HG03520 (cell line): ENCODE data around the gene HNRNPA3.
"Not testable (repeated sequence)": the region's sequence is repeated elsewhere in the genome, so short reads cannot be mapped to it uniquely, and the experiment has no call there.

Experiments
- ATAC-seq: cut with Tn5 transposase; IDR thresholded peaks from one replicate; pipeline ENCODE4 v1.9.1; 2021; ENCODE audit warnings: mild to moderate bottlenecking, moderate library complexity; ENCODE audit not compliant: unreplicated experiment

The HNRNPA3 gene

DNA sequence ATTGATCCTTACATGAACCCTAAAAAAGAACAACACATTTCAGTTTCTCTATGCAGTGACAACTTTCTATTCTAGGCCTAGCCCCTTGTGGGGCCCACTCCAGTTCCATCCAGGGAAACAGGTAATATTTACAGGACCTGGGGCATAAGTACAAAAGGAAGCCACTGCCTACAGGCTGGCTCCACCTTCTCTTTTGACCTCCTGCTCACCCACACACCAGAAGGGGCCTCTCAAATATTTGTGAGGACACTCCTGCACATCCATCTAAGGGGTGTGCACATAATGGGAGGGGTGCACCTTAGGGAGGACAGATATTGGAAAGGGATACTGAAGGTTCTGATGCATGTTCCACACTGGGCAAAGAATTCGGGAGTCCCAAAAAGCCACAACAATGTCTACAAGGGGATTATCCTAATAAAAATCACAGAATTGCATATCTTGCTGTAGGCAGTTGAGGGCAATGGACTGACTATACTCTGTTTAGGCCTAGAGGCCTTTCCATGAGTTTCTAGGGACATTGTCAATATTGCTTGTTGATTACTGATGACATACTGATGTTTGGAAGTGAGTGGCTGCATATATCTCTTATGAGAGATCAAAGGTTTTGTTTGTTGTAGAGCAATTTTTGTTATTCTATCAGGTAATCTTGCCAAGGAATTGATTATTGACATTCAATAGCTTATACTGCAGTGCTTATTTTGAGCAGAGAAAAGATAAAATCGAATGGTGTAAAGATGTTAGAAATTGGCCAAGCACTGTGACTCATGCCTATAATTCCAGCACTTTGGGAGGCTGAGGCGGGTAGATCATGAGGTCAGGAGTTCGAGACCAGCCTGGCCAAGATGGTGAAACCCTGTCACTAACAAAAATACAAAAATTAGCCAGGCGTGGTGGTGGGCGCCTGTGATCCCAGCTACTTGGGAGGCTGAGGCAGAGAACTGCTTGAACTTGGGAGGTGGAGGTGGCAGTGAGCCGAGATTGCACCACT, 23.8 kb upstream of the HNRNPA3 start:
- ATAC-seq = no peak

DNA sequence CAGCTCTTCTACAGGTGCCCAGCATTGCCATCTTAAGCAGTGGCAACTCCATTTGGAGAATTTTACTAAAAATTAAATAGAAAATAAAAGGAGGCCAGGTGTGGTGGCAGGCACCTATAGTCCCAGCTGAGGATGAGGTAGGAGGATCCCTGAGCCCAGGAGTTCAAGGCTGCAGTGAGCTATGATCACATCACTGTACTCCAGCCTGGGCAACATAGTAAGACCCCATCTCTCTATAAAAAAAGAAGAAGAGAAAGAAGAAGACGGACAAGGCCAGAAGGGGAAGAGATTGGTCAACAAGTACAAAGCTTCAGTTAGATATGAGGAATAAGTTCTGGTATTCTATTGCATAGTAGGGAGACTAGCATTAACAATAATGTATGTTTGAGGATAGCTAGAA, 21.7 kb upstream of the HNRNPA3 start:
- no peak for ATAC-seq

GRCh38 chr2:177192788-177193187, 19.8 kb upstream of the HNRNPA3 start:
- no peak for ATAC-seq

- no peak for ATAC-seq
These were observed 19.4 kb upstream of the HNRNPA3 start for GRCh38 chr2:177193240-177193639.

- no peak for ATAC-seq
These were observed 17.4 kb upstream of the HNRNPA3 start for GRCh38 chr2:177195194-177195593.

GRCh38 chr2:177200419-177200818, 12.2 kb upstream of the HNRNPA3 start:
- ATAC-seq = not testable (repeated sequence)

GRCh38 chr2:177201919-177202346, 10.7 kb upstream of the HNRNPA3 start:
- ATAC-seq = no peak

DNA sequence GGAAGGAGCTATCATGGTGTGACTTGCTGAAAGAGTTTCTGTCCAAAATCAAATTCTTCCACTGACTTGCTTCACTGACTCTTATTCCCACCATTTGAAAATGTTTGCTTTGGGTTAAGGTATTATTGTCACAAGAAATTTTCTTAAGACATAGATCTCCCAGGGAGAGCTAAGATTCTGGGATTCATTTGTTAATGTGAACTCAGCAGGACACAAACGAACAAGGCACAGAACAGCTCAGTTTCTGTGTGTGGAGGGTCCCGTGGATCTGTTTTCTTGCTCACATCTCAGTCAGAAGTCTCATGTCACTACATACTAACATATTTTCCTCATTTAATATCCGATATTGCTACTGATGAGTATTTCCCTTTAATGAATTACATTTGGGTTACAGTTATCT, 8.2 kb upstream of the HNRNPA3 start:
- ATAC-seq = no peak

DNA sequence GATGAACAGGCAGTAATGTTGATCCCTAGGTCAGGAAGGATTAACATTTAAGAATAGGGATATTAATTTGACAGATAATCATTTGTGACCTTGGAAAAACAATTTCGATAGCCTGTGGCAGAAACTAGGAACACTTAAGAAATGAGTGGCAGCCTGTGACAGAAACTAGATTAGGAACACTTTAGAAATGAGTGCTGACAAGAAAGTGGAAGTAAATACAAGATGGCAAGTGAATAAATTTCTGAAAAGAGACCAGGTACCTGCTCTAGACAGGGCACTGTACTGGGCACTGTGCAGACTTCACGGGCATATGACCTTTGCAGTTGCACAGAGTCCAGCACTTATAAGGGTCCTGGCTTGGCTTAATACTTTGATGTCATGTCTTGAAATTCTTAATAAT, 5.5 kb upstream of the HNRNPA3 start:
- ATAC-seq = peak; percentile 60

GRCh38 chr2:177211169-177211568, 1.4 kb upstream of the HNRNPA3 start:
- no peak for ATAC-seq

DNA sequence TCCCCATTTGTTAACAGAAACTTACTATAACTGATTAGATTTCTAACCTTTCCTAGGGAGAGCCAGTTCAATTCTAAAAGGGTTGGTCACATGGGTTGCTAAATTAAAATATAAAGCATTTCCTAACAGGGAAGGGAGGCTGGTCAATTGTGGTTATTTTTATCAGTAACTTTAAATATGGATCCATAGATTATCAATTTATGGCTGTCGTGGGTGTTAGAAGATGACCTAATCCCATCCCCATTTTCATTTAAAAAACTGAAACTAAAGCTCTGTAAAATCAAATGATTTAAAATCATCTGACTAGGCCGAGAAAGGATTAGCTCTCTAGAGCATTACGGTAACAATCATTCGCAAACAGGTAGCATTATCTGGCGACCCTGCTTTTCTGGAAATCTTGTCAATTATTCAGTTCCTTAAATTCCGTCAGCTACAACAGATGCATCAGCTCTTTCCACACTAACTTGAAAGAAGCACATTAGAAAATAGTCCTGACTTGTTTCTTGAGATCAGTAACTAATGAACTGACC, 953 bp upstream of the HNRNPA3 start:
- no peak for ATAC-seq

GRCh38 chr2:177212891-177213856, 580 bp downstream of the HNRNPA3 start:
- ATAC-seq = peak; percentile 36

- no peak for ATAC-seq
These were observed 4.8 kb downstream of the HNRNPA3 start for GRCh38 chr2:177217247-177217843.

DNA sequence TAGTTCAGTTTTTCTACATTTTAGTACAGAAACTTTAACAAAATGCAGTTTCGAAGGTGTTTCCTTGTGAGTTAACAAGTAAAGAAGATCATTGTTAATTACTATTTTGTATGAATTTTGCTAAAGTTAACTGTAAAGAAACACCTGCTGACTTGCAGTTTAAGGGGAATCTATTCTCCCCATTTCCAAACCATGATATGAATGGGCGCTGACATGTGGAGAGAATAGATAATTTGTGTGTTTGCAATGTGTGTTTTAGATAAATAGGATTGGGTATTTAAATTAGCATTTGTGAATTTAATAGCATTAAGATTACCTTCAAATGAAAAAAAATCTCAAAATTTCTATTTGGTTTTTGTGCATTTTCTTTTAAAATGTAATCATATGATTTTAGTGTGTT, 7.2 kb downstream of the HNRNPA3 start:
- not testable (repeated sequence) for ATAC-seq

DNA sequence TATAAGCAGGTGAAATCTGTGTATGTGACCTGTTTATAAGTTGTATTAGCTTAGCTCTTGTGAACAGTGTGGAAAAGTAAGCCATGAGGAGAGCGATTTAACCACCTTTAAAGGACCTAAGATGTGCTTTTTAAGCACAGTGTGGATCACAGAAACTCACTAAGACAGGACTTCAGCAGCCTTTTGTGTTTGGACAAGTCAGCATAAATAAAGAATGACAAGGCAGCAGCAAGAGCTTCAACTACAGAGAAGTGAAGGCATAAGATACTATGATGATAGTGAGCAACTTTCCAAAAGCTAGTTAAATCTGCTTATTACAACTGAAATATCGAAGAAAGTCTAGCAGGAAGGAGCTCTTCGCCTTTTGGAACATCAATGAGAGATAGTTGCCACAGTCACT, 8.9 kb downstream of the HNRNPA3 start:
- ATAC-seq = no peak

DNA sequence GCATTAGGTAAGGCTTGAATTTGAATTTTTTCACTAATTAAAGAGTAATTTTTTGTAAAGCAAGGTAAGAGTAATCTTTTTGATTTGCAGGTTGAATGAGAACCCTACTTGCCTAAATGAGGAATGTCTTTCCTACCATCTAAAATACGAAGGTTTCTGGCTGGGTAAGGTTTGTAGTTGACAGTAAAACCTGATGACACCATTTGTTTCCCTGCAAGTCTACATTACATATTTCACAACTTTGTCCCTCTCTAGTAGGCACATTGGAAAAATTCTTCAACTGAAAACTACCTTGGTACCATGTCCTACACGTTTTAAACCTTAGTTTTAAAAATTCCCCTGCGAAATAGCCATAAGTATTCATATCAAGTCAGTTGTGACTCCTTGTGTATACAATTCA, 9.4 kb downstream of the HNRNPA3 start:
- ATAC-seq = no peak

DNA sequence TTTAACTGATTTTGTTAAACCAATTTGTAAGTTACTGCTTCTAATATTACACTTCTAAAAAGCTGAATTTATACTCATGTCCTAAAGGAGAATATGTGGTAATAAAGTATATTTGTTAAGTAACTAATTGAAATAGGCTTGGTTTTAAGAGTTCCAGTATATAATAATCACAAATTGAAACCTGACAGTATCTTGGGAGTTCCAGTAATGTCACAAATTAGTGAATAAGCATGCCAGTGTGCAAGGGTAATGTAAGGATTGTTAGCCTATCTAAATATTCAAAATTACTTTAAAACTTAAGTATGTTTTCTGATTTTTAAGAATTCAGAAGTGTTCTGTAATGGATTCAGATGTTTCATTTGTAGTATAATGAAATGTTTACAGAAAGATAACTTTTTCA, 10.8 kb downstream of the HNRNPA3 start:
- not testable (repeated sequence) for ATAC-seq

- no peak for ATAC-seq
These were observed 13.4 kb downstream of the HNRNPA3 start for GRCh38 chr2:177225965-177226360.

- ATAC-seq = no peak
These were observed 17.0 kb downstream of the HNRNPA3 start for GRCh38 chr2:177229442-177230242.

- no peak for ATAC-seq
These were observed 18.7 kb downstream of the HNRNPA3 start for GRCh38 chr2:177231270-177231669.
